Right lobe of liver (tissue), 6 donors: ENCODE data around the gene NEK10. TPM values are rescaled to one million over a fixed set of nuclear protein-coding genes. Genes with fewer than 3 reads are reported as not detected.

Source experiments
- ATAC-seq, 4 donors: fragments of 200-7000 bp; cut with Tn5 transposase; one replicate each; pipeline ENCODE4 v1.9.1; 2020; ENCODE audit warnings: mild to moderate bottlenecking in 4 of 4, moderate library complexity in 4 of 4
- DNase-seq, 3 donors: peaks; one replicate each; pipeline ENCODE4 v3.0.0-alpha.2; 2020
- H3K27ac ChIP-seq, 3 donors: fragments of 200-600 bp; one replicate each; pipeline ENCODE4 v1.8.0; 2022
- H3K27me3 ChIP-seq, 2 donors: fragments of 200-600 bp; one replicate each; pipeline ENCODE4 v1.8.0; 2022
- H3K36me3 ChIP-seq, 4 donors: fragments of 200-600 bp; sonication (generic) in 1 of 4; one replicate each; pipeline versions ENCODE4 v1.5.1 to v1.8.0; 2017 to 2022; ENCODE audit warnings: control low read depth in 1 of 4
- H3K4me1 ChIP-seq, 4 donors: fragments of 200-600 bp; sonication (generic) in 1 of 4; one replicate each; pipeline versions ENCODE4 v1.5.1 to v1.8.0; 2017 to 2022; ENCODE audit warnings: control low read depth in 1 of 4
- H3K4me3 ChIP-seq, 3 donors: fragments of 200-600 bp; one replicate each; pipeline ENCODE4 v1.8.0; 2022
- H3K9me3 ChIP-seq, 4 donors: fragments of 200-600 bp; sonication (generic) in 1 of 4; one replicate each; pipeline versions ENCODE4 v1.5.1 to v1.8.0; 2017 to 2022; ENCODE audit warnings: control low read depth in 1 of 4
- POLR2A ChIP-seq: fragments of 450-650 bp; IDR thresholded peaks from one replicate; pipeline ENCODE4 v1.6.1; 2017; ENCODE audit warnings: antibody characterized with exemption, mild to moderate bottlenecking
- WGBS: methylation state at CpG from one replicate; pipeline ENCODE4 v1.1.6; 2018; ENCODE audit warnings: low coverage, low lambda C conversion rate; ENCODE audit not compliant: insufficient coverage; ENCODE audit errors: missing lambda C conversion rate; 5-methylcytosine and 5-hydroxymethylcytosine counted together
- intact Hi-C, 2 donors: fragments of 100-400 bp; cut with DNase I; formaldehyde crosslinking; loops; one replicate each; pipeline versions ENCODE4 v1.11.2 to v1.14.1; 2022
- total RNA-seq, 6 experiments: library from RNA; depleted of rRNA in 2 of 6; stranded (reverse); fragments of >200 nt in 2 of 6; fragmentation: NEBNext Ultra II Directional in 3 of 6; extraction: Animal tissue kit (Norgen Biotek cat#: 25700) in 3 of 6; gene quantifications; one replicate each; pipeline versions ENCODE4 v1.1.0 to v1.2.4, GENCODE V29; 2016 to 2023
- TF ChIP-seq, protein P1 (sequence below), 4 donors: fragments of 200-600 bp in 3 of 4; fragments of 450-650 bp in 1 of 4; IDR thresholded peaks; one replicate each; pipeline versions ENCODE4 v1.5.1 to v1.8.0; 2016 to 2022; ENCODE audit warnings: antibody characterized with exemption in 4 of 4, mild to moderate bottlenecking in 2 of 4
- donor health status: DM: no; HTN: yes; CAD: no.
- donor health status: DM: no; HTN: no; CAD: no.
- donor health status: DM: no; HTN: no; CAD: no.
- donor health status: DM: no; HTN: yes; CAD: no.
- donor health status: DM: no; HTN: yes; CAD: no.

Gene NEK10
- total RNA-seq, 6 experiments from 2014 or later: 0.43 to 2.5 (median 0.87) TPM

DNA sequence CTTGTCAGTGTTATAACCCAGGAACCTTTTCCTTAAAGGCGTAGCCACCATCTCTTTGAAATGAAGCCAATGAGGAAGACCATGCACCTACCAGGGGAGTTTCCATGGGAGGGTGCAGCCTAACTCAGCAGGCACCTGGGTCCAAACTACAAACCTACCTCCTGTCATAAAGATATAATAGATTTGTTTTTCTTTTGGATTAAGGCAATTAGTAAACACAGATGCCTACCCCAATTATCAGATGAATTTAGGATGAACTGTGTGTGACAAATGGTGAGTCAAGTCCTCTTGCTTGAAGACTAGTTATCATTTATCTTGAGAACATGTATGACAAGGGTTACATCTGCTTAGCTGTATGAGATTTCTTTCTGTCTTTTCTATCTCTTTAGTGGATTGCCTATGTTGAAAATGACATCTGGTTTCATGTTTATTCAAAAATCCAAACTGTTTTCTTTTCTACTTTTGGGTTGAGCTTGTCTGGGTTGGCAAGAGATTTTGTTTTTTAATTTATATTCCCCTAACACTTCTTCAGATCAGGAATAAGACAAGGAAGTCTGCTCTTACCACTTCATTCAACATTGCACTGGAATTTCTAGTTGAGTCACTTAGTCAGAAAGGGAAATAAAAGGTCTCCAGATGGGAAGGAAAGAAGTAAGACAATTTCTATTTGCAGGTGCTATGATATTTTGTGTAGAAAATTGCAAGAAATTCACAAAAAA lies 149.9 kb downstream of the NEK10 start:
- no peak for TF ChIP-seq POLR2A
- TF ChIP-seq, protein P1, sequence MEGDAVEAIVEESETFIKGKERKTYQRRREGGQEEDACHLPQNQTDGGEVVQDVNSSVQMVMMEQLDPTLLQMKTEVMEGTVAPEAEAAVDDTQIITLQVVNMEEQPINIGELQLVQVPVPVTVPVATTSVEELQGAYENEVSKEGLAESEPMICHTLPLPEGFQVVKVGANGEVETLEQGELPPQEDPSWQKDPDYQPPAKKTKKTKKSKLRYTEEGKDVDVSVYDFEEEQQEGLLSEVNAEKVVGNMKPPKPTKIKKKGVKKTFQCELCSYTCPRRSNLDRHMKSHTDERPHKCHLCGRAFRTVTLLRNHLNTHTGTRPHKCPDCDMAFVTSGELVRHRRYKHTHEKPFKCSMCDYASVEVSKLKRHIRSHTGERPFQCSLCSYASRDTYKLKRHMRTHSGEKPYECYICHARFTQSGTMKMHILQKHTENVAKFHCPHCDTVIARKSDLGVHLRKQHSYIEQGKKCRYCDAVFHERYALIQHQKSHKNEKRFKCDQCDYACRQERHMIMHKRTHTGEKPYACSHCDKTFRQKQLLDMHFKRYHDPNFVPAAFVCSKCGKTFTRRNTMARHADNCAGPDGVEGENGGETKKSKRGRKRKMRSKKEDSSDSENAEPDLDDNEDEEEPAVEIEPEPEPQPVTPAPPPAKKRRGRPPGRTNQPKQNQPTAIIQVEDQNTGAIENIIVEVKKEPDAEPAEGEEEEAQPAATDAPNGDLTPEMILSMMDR (IDR thresholded peaks at IDR 0.05): no peak
- intact Hi-C loops: no loop called here
- H3K4me3 ChIP-seq: no peak overlapping the region
- H3K36me3 ChIP-seq: no peaks in the 10 kb centered on the region
- H3K27ac ChIP-seq: no peak overlapping the region
- DNase-seq (no peak), ATAC-seq (no peak)
- no peaks in the 10 kb centered on the region for H3K4me1 ChIP-seq
- no peaks in the 10 kb centered on the region for H3K27me3 ChIP-seq
- 70% methylated on average over 1 of the region's 1 CpG for WGBS
- H3K9me3 ChIP-seq: no peaks in the 10 kb centered on the region

DNA sequence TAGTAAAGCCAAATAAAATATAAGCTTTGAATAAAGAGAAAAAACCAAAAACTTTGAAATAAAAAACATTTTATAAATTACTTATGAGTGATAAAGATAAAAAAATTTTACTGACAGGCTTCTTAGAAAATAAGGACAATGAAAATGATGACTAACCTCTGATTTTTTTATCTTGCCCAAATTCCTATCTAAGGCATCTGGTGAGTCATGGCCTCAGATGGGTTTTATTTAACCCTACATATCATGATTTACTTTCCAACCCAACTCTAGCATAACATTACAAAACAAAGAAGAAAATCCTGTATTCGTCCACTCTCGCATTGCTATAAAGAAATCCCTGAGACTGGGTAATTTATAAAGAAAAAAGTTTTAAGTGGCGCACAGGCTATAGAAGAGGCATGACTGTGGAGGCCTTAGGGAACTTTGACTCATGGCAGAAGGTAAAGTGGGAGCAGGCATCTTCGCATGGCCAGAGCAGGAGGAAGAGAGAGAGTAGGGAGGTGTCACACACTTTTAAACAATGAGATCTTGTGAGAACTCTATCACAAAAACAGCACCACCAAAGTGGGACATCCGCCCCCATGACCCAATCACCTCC lies 152.1 kb downstream of the NEK10 start:
- no peak for DNase-seq
- ATAC-seq: no peak
- H3K36me3 ChIP-seq: no peaks in the 10 kb centered on the region
- WGBS: 89% methylated on average over 5 of the region's 5 CpGs
- H3K4me3 ChIP-seq: no peak overlapping the region
- H3K27ac ChIP-seq: no peak overlapping the region
- intact Hi-C loops: no loop called here
- H3K9me3 ChIP-seq: no peaks in the 10 kb centered on the region
- H3K27me3 ChIP-seq: no peaks in the 10 kb centered on the region
- TF ChIP-seq POLR2A: no peak
- TF ChIP-seq, protein P1 (IDR thresholded peaks at IDR 0.05): no peak
- H3K4me1 ChIP-seq: no peaks in the 10 kb centered on the region

DNA sequence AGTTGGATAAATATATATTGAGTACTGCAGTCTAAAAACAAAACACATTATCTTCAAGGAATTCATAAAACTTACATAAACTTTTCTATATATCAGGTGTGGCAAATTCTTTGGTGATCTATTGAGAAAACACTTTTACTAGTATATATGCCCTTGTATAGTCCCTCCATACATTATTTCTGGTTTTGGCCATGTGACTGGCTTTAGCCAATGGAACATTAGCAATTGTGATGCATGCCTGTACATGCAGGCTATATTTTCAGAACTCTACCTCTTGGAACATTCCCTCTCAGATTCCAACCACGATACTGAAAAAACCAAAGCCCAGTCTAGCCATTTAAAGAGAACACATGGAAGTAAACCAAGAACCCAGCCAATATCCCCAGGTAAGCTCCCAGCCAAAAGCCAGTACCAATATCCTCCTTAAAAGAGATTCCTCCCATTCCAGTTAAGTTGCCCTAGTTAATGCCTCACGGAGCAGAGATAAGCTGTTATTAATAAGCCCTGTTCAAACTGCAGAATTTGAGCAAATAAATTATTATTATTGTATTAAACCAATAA lies 152.8 kb downstream of the NEK10 start:
- WGBS: 59% methylated on average over 2 of the region's 2 CpGs
- no peaks in the 10 kb centered on the region for H3K4me1 ChIP-seq
- intact Hi-C loops: no loop called here
- H3K36me3 ChIP-seq: no peaks in the 10 kb centered on the region
- no peaks in the 10 kb centered on the region for H3K9me3 ChIP-seq
- no peaks in the 10 kb centered on the region for H3K27me3 ChIP-seq
- TF ChIP-seq POLR2A: no peak
- TF ChIP-seq, protein P1 (IDR thresholded peaks at IDR 0.05): no peak
- no peak overlapping the region for H3K27ac ChIP-seq
- DNase-seq (no peak), ATAC-seq (no peak)
- no peak overlapping the region for H3K4me3 ChIP-seq

DNA sequence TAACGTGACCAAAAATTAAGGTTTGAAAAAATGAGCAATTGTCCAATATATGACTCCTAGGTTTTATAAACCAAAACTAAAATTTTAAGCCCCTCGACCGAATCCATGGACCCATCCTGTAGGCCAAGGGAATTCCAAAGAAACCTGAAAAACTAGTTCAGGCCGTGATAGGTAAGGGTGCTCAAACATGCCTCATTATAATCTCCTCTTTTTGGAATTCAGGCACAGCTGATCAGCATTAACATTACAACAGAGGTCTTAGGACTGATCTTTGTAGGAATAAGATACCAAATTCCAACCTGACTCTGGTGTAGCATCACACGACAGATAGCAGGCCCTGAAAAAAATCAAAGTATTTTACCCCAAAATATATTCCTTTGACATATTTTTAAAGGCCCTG lies 155.7 kb downstream of the NEK10 start:
- no peaks in the 10 kb centered on the region for H3K9me3 ChIP-seq
- TF ChIP-seq, protein P1 (IDR thresholded peaks at IDR 0.05): no peak
- TF ChIP-seq POLR2A: no peak
- H3K4me3 ChIP-seq: no peak overlapping the region
- no peak overlapping the region for H3K27ac ChIP-seq
- H3K27me3 ChIP-seq: no peaks in the 10 kb centered on the region
- intact Hi-C loops: no loop called here
- DNase-seq (no peak), ATAC-seq (no peak)
- H3K4me1 ChIP-seq: no peaks in the 10 kb centered on the region
- H3K36me3 ChIP-seq: no peaks in the 10 kb centered on the region
- 66% methylated on average over 5 of the region's 5 CpGs for WGBS
